PC-3 (cell line): ENCODE results near the gene DCHS2. TPM values are rescaled to one million over a fixed set of nuclear protein-coding genes. Genes with fewer than 3 reads are reported as not detected.

ENCODE experiments used
- ATAC-seq: fragments of 200-7000 bp; cut with Tn5 transposase; 2 replicates; pipeline ENCODE4 v1.9.1; 2020; ENCODE audit warnings: mild to moderate bottlenecking, moderate library complexity
- BruUV-seq: library from RNA; stranded (reverse); fragments of 400-500 nt; replicated peaks from 2 replicates; lab custom pipeline; 2021; lab: Mats Ljungman, UMichigan
- CTCF ChIA-PET: fragments of 300-600 bp; sonication (Branson Sonifier 250); formaldehyde crosslinking; loops from one replicate; lab custom pipeline; 2022; ENCODE audit warnings: antibody characterized with exemption; lab: Charles Lee
- POLR2A ChIA-PET: fragments of 300-600 bp; sonication (Branson Sonifier 250); formaldehyde crosslinking; loops from one replicate; lab custom pipeline; 2022; ENCODE audit warnings: antibody characterized with exemption; ENCODE audit not compliant: unreplicated experiment; lab: Charles Lee
- DNase-seq: peaks from one replicate; pipeline ENCODE4 v3.0.0-alpha.2; 2015
- H2AFZ ChIP-seq: fragments of 300-600 bp; sonication (generic); 2 replicates; pipeline ENCODE4 v1.6.0; 2016; ENCODE audit warnings: antibody characterized with exemption, low read length
- H3F3A ChIP-seq: fragments of 300-600 bp; sonication (generic); one replicate; pipeline ENCODE4 v1.6.0; 2017; ENCODE audit warnings: antibody characterized with exemption, low read length, control low read depth, mild to moderate bottlenecking; ENCODE audit not compliant: unreplicated experiment
- H3K27ac ChIP-seq: fragments of 300-600 bp; sonication (generic); 2 replicates; pipeline ENCODE4 v1.5.1; 2016; ENCODE audit warnings: mild to moderate bottlenecking, low read length
- H3K27me3 ChIP-seq: fragments of 300-600 bp; sonication (generic); 2 replicates; pipeline ENCODE4 v1.6.1; 2016; ENCODE audit warnings: low read length, mixed read lengths
- H3K36me3 ChIP-seq: fragments of 300-600 bp; sonication (generic); 2 replicates; pipeline ENCODE4 v1.6.1; 2016; ENCODE audit warnings: low read depth, mixed run types, low read length, mixed read lengths
- H3K4me1 ChIP-seq: fragments of 300-600 bp; sonication (generic); 2 replicates; pipeline ENCODE4 v1.5.1; 2016; ENCODE audit warnings: low read length; ENCODE audit not compliant: insufficient read depth
- H3K4me2 ChIP-seq: fragments of 300-600 bp; sonication (generic); 2 replicates; pipeline ENCODE4 v1.6.0; 2016; ENCODE audit warnings: low read length
- H3K4me3 ChIP-seq: fragments of 300-600 bp; sonication (generic); 2 replicates; pipeline ENCODE4 v1.5.1; 2016; ENCODE audit warnings: mild to moderate bottlenecking, low read length, mixed read lengths
- H3K79me2 ChIP-seq: fragments of 300-600 bp; sonication (generic); 2 replicates; pipeline ENCODE4 v1.6.1; 2017; ENCODE audit warnings: low read length, mixed read lengths
- H3K9ac ChIP-seq: fragments of 300-600 bp; sonication (generic); 2 replicates; pipeline ENCODE4 v1.6.0; 2016; ENCODE audit warnings: mild to moderate bottlenecking, low read length
- H3K9me2 ChIP-seq: fragments of 300-600 bp; sonication (generic); replicated peaks from 2 replicates; pipeline ENCODE4 v1.6.1; 2016; ENCODE audit warnings: mixed run types, low read length, mixed read lengths
- H3K9me3 ChIP-seq: fragments of 300-600 bp; sonication (generic); 2 replicates; pipeline ENCODE4 v1.6.1; 2016; ENCODE audit warnings: low read length, mixed read lengths
- H4K20me1 ChIP-seq: fragments of 300-600 bp; sonication (generic); 2 replicates; pipeline ENCODE4 v1.6.1; 2016; ENCODE audit warnings: low read length, mixed read lengths
- EZH2 ChIP-seq: fragments of 300-600 bp; sonication (generic); IDR thresholded peaks from one replicate; pipeline ENCODE4 v1.6.1; 2017; ENCODE audit warnings: antibody characterized with exemption, mild to moderate bottlenecking, low read length; ENCODE audit not compliant: unreplicated experiment
- EZH2phosphoT487 ChIP-seq: fragments of 300-600 bp; sonication (generic); IDR thresholded peaks from 2 replicates; pipeline ENCODE4 v1.6.1; 2018; ENCODE audit warnings: mild to moderate bottlenecking, antibody characterized with exemption, low read length, borderline replicate concordance
- intact Hi-C: fragments of 100-400 bp; cut with micrococcal nuclease; formaldehyde crosslinking; loops from 2 replicates; pipeline ENCODE4 v1.9.0; 2023
- total RNA-seq: library from RNA; depleted of rRNA; stranded (reverse); fragments of >200 nt; gene quantifications from 2 replicates; pipeline ENCODE4 v1.2.3, GENCODE V29; 2014
- TF ChIP-seq, protein P1 (sequence below): fragments of 300-600 bp; sonication (generic); conservative IDR thresholded peaks from 2 replicates; pipeline ENCODE4 v1.5.1; 2017; ENCODE audit warnings: antibody characterized with exemption, low read depth, mild to moderate bottlenecking, low read length

Gene DCHS2
- total RNA-seq, 1 experiment from 2014 or later = 0.22 TPM

DNA sequence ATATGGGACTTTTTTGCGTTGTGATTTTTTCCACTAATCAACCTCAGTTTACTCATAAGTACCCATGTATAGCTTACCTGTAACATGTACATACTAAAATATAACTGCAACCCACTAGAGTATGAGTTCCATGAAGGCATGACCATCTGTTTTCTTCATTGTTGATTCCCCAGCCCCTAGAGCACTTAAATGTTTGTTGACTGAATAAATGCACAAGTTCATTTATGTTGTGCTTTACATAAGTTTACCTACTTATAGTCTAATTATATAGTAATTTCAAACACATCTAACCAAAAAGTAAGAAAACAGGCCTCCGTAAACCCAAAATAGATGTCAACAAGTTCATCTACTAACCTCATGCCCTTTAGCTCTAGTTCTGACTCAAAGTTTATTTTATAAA is 34.7 kb downstream of the DCHS2 start:
- Histone ChIP-seq H3K4me3 (no peak overlapping the region), H3K4me1 (no peaks in the 10 kb centered on the region), H3K9me2 (no peaks in the 10 kb centered on the region), H4K20me1 (no peaks in the 10 kb centered on the region), H3K27me3 (0 out of 2 replicates have a peak, but pooled peaks cover 2% of the 10 kb centered on the region), H2AFZ (no peak overlapping the region), H3K36me3 (no peaks in the 10 kb centered on the region), H3F3A (no peaks in the 10 kb centered on the region), H3K27ac (no peak overlapping the region), H3K79me2 (no peaks in the 10 kb centered on the region), H3K9me3 (no peaks in the 10 kb centered on the region), H3K4me2 (no peak overlapping the region), H3K9ac (no peak overlapping the region)
- ATAC-seq (no peak), DNase-seq (no peak)
- BruUV-seq = no TSS peak
- intact Hi-C loops = no loop called here
- TF ChIP-seq EZH2 = no peak
- TF ChIP-seq EZH2phosphoT487 = no peak
- TF ChIP-seq, protein P1, sequence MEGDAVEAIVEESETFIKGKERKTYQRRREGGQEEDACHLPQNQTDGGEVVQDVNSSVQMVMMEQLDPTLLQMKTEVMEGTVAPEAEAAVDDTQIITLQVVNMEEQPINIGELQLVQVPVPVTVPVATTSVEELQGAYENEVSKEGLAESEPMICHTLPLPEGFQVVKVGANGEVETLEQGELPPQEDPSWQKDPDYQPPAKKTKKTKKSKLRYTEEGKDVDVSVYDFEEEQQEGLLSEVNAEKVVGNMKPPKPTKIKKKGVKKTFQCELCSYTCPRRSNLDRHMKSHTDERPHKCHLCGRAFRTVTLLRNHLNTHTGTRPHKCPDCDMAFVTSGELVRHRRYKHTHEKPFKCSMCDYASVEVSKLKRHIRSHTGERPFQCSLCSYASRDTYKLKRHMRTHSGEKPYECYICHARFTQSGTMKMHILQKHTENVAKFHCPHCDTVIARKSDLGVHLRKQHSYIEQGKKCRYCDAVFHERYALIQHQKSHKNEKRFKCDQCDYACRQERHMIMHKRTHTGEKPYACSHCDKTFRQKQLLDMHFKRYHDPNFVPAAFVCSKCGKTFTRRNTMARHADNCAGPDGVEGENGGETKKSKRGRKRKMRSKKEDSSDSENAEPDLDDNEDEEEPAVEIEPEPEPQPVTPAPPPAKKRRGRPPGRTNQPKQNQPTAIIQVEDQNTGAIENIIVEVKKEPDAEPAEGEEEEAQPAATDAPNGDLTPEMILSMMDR = no peak
- CTCF ChIA-PET = no interaction called here
- POLR2A ChIA-PET = no interaction called here

DNA sequence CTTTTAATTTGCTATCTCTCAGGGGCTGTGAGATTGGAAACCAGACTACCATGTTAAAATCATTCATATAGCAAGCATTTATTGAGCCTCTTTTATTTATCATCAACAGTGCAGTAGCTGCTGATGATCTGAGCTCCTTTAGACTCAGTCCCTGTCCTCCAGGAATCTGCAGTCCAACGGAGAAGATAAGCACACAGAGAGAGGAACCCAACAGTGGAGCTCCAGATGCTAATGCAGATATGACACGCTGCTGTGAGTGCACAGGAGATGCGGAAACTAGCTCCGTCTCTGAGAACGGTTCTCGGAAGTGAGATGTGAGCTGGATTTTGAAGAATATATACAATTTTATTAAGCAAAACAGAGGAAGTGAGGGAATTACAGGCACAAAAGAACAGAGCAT is 35.4 kb downstream of the DCHS2 start:
- Histone ChIP-seq H3K27me3 (0 out of 2 replicates have a peak, but pooled peaks cover 2% of the 10 kb centered on the region), H3K9me2 (no peaks in the 10 kb centered on the region), H3K9ac (no peak overlapping the region), H3F3A (no peaks in the 10 kb centered on the region), H3K4me3 (no peak overlapping the region), H3K4me1 (no peaks in the 10 kb centered on the region), H3K27ac (no peak overlapping the region), H4K20me1 (no peaks in the 10 kb centered on the region), H2AFZ (no peak overlapping the region), H3K79me2 (no peaks in the 10 kb centered on the region), H3K9me3 (no peaks in the 10 kb centered on the region), H3K36me3 (no peaks in the 10 kb centered on the region), H3K4me2 (no peak overlapping the region)
- TF ChIP-seq EZH2 (no peak), EZH2phosphoT487 (no peak)
- TF ChIP-seq, protein P1 = no peak
- POLR2A ChIA-PET = no interaction called here
- intact Hi-C loops = no loop called here
- no peak for DNase-seq
- no peak for ATAC-seq
- CTCF ChIA-PET = no interaction called here
- BruUV-seq = no TSS peak

DNA sequence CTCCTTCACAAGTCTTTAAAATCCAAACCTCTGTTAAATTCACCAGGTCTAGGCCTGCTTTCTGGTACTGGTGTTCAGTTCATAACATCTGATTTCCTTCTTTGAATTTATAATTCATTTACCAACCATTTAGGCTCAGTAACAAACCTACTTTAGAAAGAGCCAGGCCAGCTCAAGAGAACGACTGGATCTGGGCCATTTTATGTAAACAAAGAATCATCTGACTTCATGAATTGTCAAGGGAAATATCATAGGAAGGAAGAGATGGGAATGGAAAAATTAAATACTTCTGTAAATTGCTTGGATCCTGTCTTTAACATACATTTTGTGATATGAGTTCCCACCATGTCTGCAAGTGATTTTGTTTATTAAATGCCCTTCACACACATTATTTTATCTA is 36.5 kb downstream of the DCHS2 start:
- no peaks in the 10 kb centered on the region for H3K36me3 ChIP-seq
- H3F3A ChIP-seq = no peaks in the 10 kb centered on the region
- H3K9ac ChIP-seq = no peak overlapping the region
- intact Hi-C loops = no loop called here
- ATAC-seq = no peak
- no peak for DNase-seq
- BruUV-seq = no TSS peak
- 0 out of 2 replicates have a peak, but pooled peaks cover 2% of the 10 kb centered on the region for H3K27me3 ChIP-seq
- no peaks in the 10 kb centered on the region for H3K9me2 ChIP-seq
- H3K9me3 ChIP-seq = no peaks in the 10 kb centered on the region
- no peaks in the 10 kb centered on the region for H4K20me1 ChIP-seq
- ChIA-PET POLR2A (no interaction called here), CTCF (interaction anchor here (0.6 kb wide), 1 partner anchor 82 kb away, joined by 3 read pairs; no protein-coding TSS in a partner anchor)
- TF ChIP-seq EZH2phosphoT487 (no peak), EZH2 (no peak)
- TF ChIP-seq, protein P1 = no peak
- H3K79me2 ChIP-seq = no peaks in the 10 kb centered on the region
- H3K4me1 ChIP-seq = no peaks in the 10 kb centered on the region
- H3K27ac ChIP-seq = no peak overlapping the region
- H2AFZ ChIP-seq = no peak overlapping the region
- H3K4me2 ChIP-seq = no peak overlapping the region
- H3K4me3 ChIP-seq = no peak overlapping the region
